GM23248 (cell line): ENCODE data around the gene PDGFD. TPM values are rescaled to one million over a fixed set of nuclear protein-coding genes. Genes with fewer than 3 reads are reported as not detected.

Experiments
- DNase-seq: peaks from one replicate; pipeline ENCODE4 v3.0.0-alpha.2; 2015
- H2AFZ ChIP-seq: fragments of 200-600 bp; sonication (generic); 2 replicates; pipeline ENCODE4 v1.6.1; 2016; ENCODE audit warnings: antibody characterized with exemption
- H3F3A ChIP-seq: fragments of 200-600 bp; sonication (generic); 2 replicates; pipeline ENCODE4 v1.6.1; 2016; ENCODE audit warnings: mild to moderate bottlenecking, antibody characterized with exemption, mixed run types; ENCODE audit not compliant: insufficient read depth
- H3K27ac ChIP-seq: fragments of 200-600 bp; sonication (generic); 2 replicates; pipeline ENCODE4 v1.5.1; 2016; ENCODE audit warnings: mild to moderate bottlenecking
- H3K27me3 ChIP-seq: fragments of 200-600 bp; sonication (generic); replicated peaks from 2 replicates; pipeline ENCODE4 v1.6.1; 2016; ENCODE audit warnings: mild to moderate bottlenecking; ENCODE audit not compliant: insufficient read depth
- H3K36me3 ChIP-seq: fragments of 200-600 bp; sonication (generic); 2 replicates; pipeline ENCODE4 v1.6.1; 2016; ENCODE audit warnings: low read depth, mild to moderate bottlenecking
- H3K4me1 ChIP-seq: fragments of 200-600 bp; sonication (generic); 2 replicates; pipeline ENCODE4 v1.6.1; 2016; ENCODE audit warnings: mild to moderate bottlenecking; ENCODE audit not compliant: insufficient read depth
- H3K4me2 ChIP-seq: fragments of 200-600 bp; sonication (generic); one replicate; pipeline ENCODE4 v1.6.1; 2016; ENCODE audit warnings: mild to moderate bottlenecking; ENCODE audit not compliant: unreplicated experiment
- H3K4me3 ChIP-seq: fragments of 200-600 bp; sonication (generic); 2 replicates; pipeline ENCODE4 v1.5.1; 2016; ENCODE audit warnings: mild to moderate bottlenecking
- H3K79me2 ChIP-seq: fragments of 200-600 bp; sonication (generic); 2 replicates; pipeline ENCODE4 v1.6.1; 2016; ENCODE audit warnings: mild to moderate bottlenecking; ENCODE audit not compliant: insufficient read depth
- H3K9ac ChIP-seq: fragments of 200-600 bp; sonication (generic); 2 replicates; pipeline ENCODE4 v1.6.1; 2016; ENCODE audit warnings: mild to moderate bottlenecking
- H3K9me2 ChIP-seq: fragments of 200-600 bp; sonication (generic); 2 replicates; pipeline ENCODE4 v1.6.1; 2016; ENCODE audit warnings: mixed run types, mild to moderate bottlenecking, moderate library complexity; ENCODE audit not compliant: insufficient read depth
- H3K9me3 ChIP-seq: fragments of 200-600 bp; sonication (generic); one replicate; pipeline ENCODE4 v1.6.1; 2017; ENCODE audit warnings: low read depth
- H4K20me1 ChIP-seq: fragments of 200-600 bp; sonication (generic); 2 replicates; pipeline ENCODE4 v1.6.0; 2016; ENCODE audit not compliant: insufficient read depth
- EZH2 ChIP-seq: fragments of 200-600 bp; sonication (generic); IDR thresholded peaks from 2 replicates; pipeline ENCODE4 v1.6.1; 2018; ENCODE audit warnings: antibody characterized with exemption, mild to moderate bottlenecking; ENCODE audit not compliant: insufficient read depth, poor library complexity, severe bottlenecking
- EZH2phosphoT487 ChIP-seq: fragments of 200-600 bp; sonication (generic); IDR thresholded peaks from 2 replicates; pipeline ENCODE4 v1.6.1; 2018; ENCODE audit warnings: antibody characterized with exemption, moderate library complexity, mild to moderate bottlenecking, low read depth; ENCODE audit not compliant: insufficient read depth
- WGBS, 2 experiments: methylation state at CpG; one replicate each; pipeline ENCODE4 v1.1.6; 2015 to 2017; ENCODE audit warnings: low lambda C conversion rate in 2 of 2, low coverage in 1 of 2; ENCODE audit errors: missing lambda C conversion rate in 2 of 2; 5-methylcytosine and 5-hydroxymethylcytosine counted together
- in situ Hi-C: fragments of 300-500 bp; cut with MboI; formaldehyde crosslinking; loops from 2 replicates; pipeline ENCODE4 v1.15.0; 2020
- polyA plus RNA-seq: library from polyadenylated mRNA; unstranded; fragments of >200 nt; fragmentation: Nextera tagmentation; extraction: Ambion mirVana; gene quantifications from 2 replicates; pipeline ENCODE4 v1.2.1, GENCODE V29; 2016
- total RNA-seq: library from RNA; depleted of rRNA; stranded (reverse); fragments of >200 nt; shearing (Covaris generic); gene quantifications from 2 replicates; pipeline ENCODE4 v1.2.3, GENCODE V29; 2014

The PDGFD gene
- total and polyA plus RNA-seq, 2 experiments from 2014 or later, result 0.81 to 1.3 TPM

- WGBS, 2 experiments, result 3 to 6% methylated on average over 2 of the region's 2 CpGs
- H3K9ac ChIP-seq, result no peak overlapping the region
- in situ Hi-C loops, result no loop called here
- H3K27me3 ChIP-seq, result no peaks in the 10 kb centered on the region
- peak; percentile 10 for DNase-seq
- H3K9me3 ChIP-seq, result no peaks in the 10 kb centered on the region
- H3K9me2 ChIP-seq, result no peaks in the 10 kb centered on the region
- no peak overlapping the region for H3K4me2 ChIP-seq
- no peaks in the 10 kb centered on the region for H3K36me3 ChIP-seq
- H3K4me3 ChIP-seq, result no peak overlapping the region
- no peak overlapping the region for H3K27ac ChIP-seq
- no peak overlapping the region for H2AFZ ChIP-seq
- no peaks in the 10 kb centered on the region for H4K20me1 ChIP-seq
- no peaks in the 10 kb centered on the region for H3K4me1 ChIP-seq
- H3K79me2 ChIP-seq, result no peaks in the 10 kb centered on the region
- H3F3A ChIP-seq, result no peaks in the 10 kb centered on the region
- TF ChIP-seq EZH2phosphoT487 (no peak), EZH2 (no peak)
Measured at GRCh38 chr11:104198576-104198975, 34.6 kb upstream of the PDGFD start.

- in situ Hi-C loops, result no loop called here
- TF ChIP-seq EZH2, result no peak
- TF ChIP-seq EZH2phosphoT487, result no peak
- H3K9ac ChIP-seq, result no peak overlapping the region
Measured at GRCh38 chr11:104191124-104191523, 27.2 kb upstream of the PDGFD start.

GRCh38 chr11:104183593-104183992 is 19.6 kb upstream of the PDGFD start:
- Histone ChIP-seq H3K27me3 (no peaks in the 10 kb centered on the region), H3K4me3 (no peak overlapping the region), H3K4me2 (no peak overlapping the region), H3K36me3 (no peaks in the 10 kb centered on the region), H3F3A (no peaks in the 10 kb centered on the region), H3K9ac (no peak overlapping the region), H3K27ac (no peak overlapping the region), H3K9me3 (no peaks in the 10 kb centered on the region), H3K9me2 (no peaks in the 10 kb centered on the region), H3K4me1 (no peaks in the 10 kb centered on the region), H4K20me1 (no peaks in the 10 kb centered on the region), H2AFZ (no peak overlapping the region), H3K79me2 (no peaks in the 10 kb centered on the region)
- peak; percentile 10 for DNase-seq
- TF ChIP-seq EZH2, result no peak
- no peak for TF ChIP-seq EZH2phosphoT487
- in situ Hi-C loops, result no loop called here

More at GRCh38 chr11:104191124-104191523, 27.2 kb upstream of the PDGFD start:
- 59 to 71% methylated on average over 3 of the region's 3 CpGs for WGBS, 2 experiments
- Histone ChIP-seq H3K4me2 (no peak overlapping the region), H3K9me3 (no peaks in the 10 kb centered on the region), H3K9me2 (no peaks in the 10 kb centered on the region), H3K4me1 (0 out of 2 replicates have a peak, but pooled peaks cover 7% of the 10 kb centered on the region), H3K4me3 (no peak overlapping the region), H3K27me3 (no peaks in the 10 kb centered on the region), H2AFZ (no peak overlapping the region), H3K36me3 (no peaks in the 10 kb centered on the region), H3K27ac (no peak overlapping the region), H3F3A (no peaks in the 10 kb centered on the region), H4K20me1 (no peaks in the 10 kb centered on the region), H3K79me2 (no peaks in the 10 kb centered on the region)
- peak; percentile 32 for DNase-seq

GRCh38 chr11:104175769-104176168 is 11.8 kb upstream of the PDGFD start:
- Histone ChIP-seq H3K4me3 (no peak overlapping the region), H4K20me1 (no peaks in the 10 kb centered on the region), H3K4me2 (no peak overlapping the region), H3K4me1 (no peaks in the 10 kb centered on the region), H2AFZ (no peak overlapping the region), H3K27me3 (0 out of 2 replicates have a peak, but pooled peaks cover 4% of the 10 kb centered on the region), H3K79me2 (no peaks in the 10 kb centered on the region), H3F3A (no peaks in the 10 kb centered on the region), H3K9ac (no peak overlapping the region), H3K9me2 (no peaks in the 10 kb centered on the region), H3K36me3 (no peaks in the 10 kb centered on the region), H3K9me3 (no peaks in the 10 kb centered on the region), H3K27ac (no peak overlapping the region)
- 59 to 81% methylated on average over 1 of the region's 1 CpG for WGBS, 2 experiments
- TF ChIP-seq EZH2, result no peak
- no peak for TF ChIP-seq EZH2phosphoT487
- DNase-seq, result no peak
- in situ Hi-C loops, result no loop called here

- Histone ChIP-seq H3F3A (no peaks in the 10 kb centered on the region), H3K4me3 (no peak overlapping the region), H3K79me2 (no peaks in the 10 kb centered on the region), H3K27ac (no peak overlapping the region), H3K9ac (no peak overlapping the region), H3K27me3 (no peaks in the 10 kb centered on the region), H2AFZ (no peak overlapping the region), H3K9me3 (no peaks in the 10 kb centered on the region), H3K4me1 (no peaks in the 10 kb centered on the region), H3K36me3 (no peaks in the 10 kb centered on the region), H3K9me2 (no peaks in the 10 kb centered on the region), H4K20me1 (no peaks in the 10 kb centered on the region), H3K4me2 (no peak overlapping the region)
- in situ Hi-C loops, result loop anchor here (10.0 kb wide), 1 partner anchor 484 kb away; no protein-coding TSS in a partner anchor
- no peak for TF ChIP-seq EZH2
- TF ChIP-seq EZH2phosphoT487, result no peak
- DNase-seq, result no peak
Measured at GRCh38 chr11:104169091-104169490, 5.1 kb upstream of the PDGFD start.
